Left lobe of liver (tissue), 2 donors: Measurements from ENCODE around the gene NDUFA11. TPM values are rescaled to one million over a fixed set of nuclear protein-coding genes. Genes with fewer than 3 reads are reported as not detected.
A peak's percentile ranks its signal among the peaks of the same experiment; 100 is the strongest.

Source experiments
- ATAC-seq: fragments of 200-7000 bp; cut with Tn5 transposase; one replicate; pipeline ENCODE4 v1.9.1; 2020; ENCODE audit warnings: mild to moderate bottlenecking, moderate library complexity
- DNase-seq: peaks from one replicate; pipeline ENCODE4 v3.0.0-alpha.2; 2020; ENCODE audit warnings: low spot score
- total RNA-seq: library from RNA; stranded (reverse); gene quantifications from one replicate; pipeline ENCODE4 v1.2.1, GENCODE V29; 2021
- donor health status: DM: no; HTN: no; CAD: no; lungs with moderate emphysema.
- donor health status: DM: no; HTN: yes; CAD: no.

Gene NDUFA11
- total RNA-seq, 1 donor from 2014 or later = 164 TPM

- no peak for ATAC-seq
- no peak for DNase-seq
These were observed 29.9 kb upstream of the NDUFA11 start for GRCh38 chr19:5933391-5934068.

GRCh38 chr19:5932609-5933262, 29.1 kb upstream of the NDUFA11 start:
- DNase-seq = no peak
- ATAC-seq = no peak

- DNase-seq (no peak), ATAC-seq (no peak)
These were observed 28.6 kb upstream of the NDUFA11 start for GRCh38 chr19:5932146-5932545.

- DNase-seq (no peak), ATAC-seq (no peak)
These were observed 27.7 kb upstream of the NDUFA11 start for GRCh38 chr19:5931251-5931650.

- DNase-seq (no peak), ATAC-seq (no peak)
These were observed 26.0 kb upstream of the NDUFA11 start for GRCh38 chr19:5929625-5930024.

- ATAC-seq (no peak), DNase-seq (no peak)
These were observed 25.6 kb upstream of the NDUFA11 start for GRCh38 chr19:5929179-5929578.

- DNase-seq (no peak), ATAC-seq (no peak)
These were observed 23.8 kb upstream of the NDUFA11 start for GRCh38 chr19:5927441-5927821.

GRCh38 chr19:5926641-5927440, 23.3 kb upstream of the NDUFA11 start:
- ATAC-seq (no peak), DNase-seq (no peak)

GRCh38 chr19:5925830-5926427, 22.3 kb upstream of the NDUFA11 start:
- ATAC-seq (no peak), DNase-seq (no peak)

- ATAC-seq (no peak), DNase-seq (no peak)
These were observed 19.8 kb upstream of the NDUFA11 start for GRCh38 chr19:5923356-5923755.

GRCh38 chr19:5922161-5922545, 18.6 kb upstream of the NDUFA11 start:
- DNase-seq (no peak), ATAC-seq (no peak)

- no peak for ATAC-seq
- DNase-seq = no peak
These were observed 18.0 kb upstream of the NDUFA11 start for GRCh38 chr19:5921516-5922160.

- DNase-seq (no peak), ATAC-seq (no peak)
These were observed 15.0 kb upstream of the NDUFA11 start for GRCh38 chr19:5918463-5919079.

- ATAC-seq (no peak), DNase-seq (no peak)
These were observed 14.0 kb upstream of the NDUFA11 start for GRCh38 chr19:5917431-5918107.

GRCh38 chr19:5916181-5916708, 12.7 kb upstream of the NDUFA11 start:
- ATAC-seq = no peak
- DNase-seq = no peak

- ATAC-seq = no peak
- DNase-seq = no peak
These were observed 12.2 kb upstream of the NDUFA11 start for GRCh38 chr19:5915782-5916165.

- DNase-seq = no peak
These were observed 11.6 kb upstream of the NDUFA11 start for GRCh38 chr19:5914946-5915781.

GRCh38 chr19:5914358-5914774, 10.8 kb upstream of the NDUFA11 start:
- ATAC-seq = peak; percentile 4
- DNase-seq = no peak

More at GRCh38 chr19:5914946-5915781, 11.6 kb upstream of the NDUFA11 start:
- no peak for ATAC-seq
